AG04450 (cell line): Measurements from ENCODE around the gene ZMYND8. TPM values are rescaled to one million over a fixed set of nuclear protein-coding genes. Genes with fewer than 3 reads are reported as not detected.

Experiments used
- CTCF ChIA-PET: fragments of 300-600, 350-600 bp; formaldehyde crosslinking; extraction: SDS; loops from one replicate; lab custom pipeline; 2022; ENCODE audit warnings: antibody characterized with exemption, inconsistent platforms; lab: Charles Lee
- POLR2A ChIA-PET: fragments of 350-600 bp; formaldehyde crosslinking; extraction: SDS; loops from one replicate; lab custom pipeline; 2021; ENCODE audit warnings: antibody characterized with exemption, inconsistent platforms; lab: Yijun Ruan, JAX
- DNase-seq: peaks from one replicate; pipeline ENCODE4 v3.0.0-alpha.2; 2011; ENCODE audit warnings: low read depth, low spot score
- H3K27ac ChIP-seq: one replicate; pipeline ENCODE4 v1.5.1; 2012; ENCODE audit warnings: low read depth, low read length, control low read depth
- H3K27me3 ChIP-seq: one replicate; pipeline ENCODE4 v1.6.0; 2012; ENCODE audit warnings: low read length; ENCODE audit not compliant: control insufficient read depth, insufficient read depth
- H3K4me3 ChIP-seq: 2 replicates; pipeline ENCODE4 v1.5.1; 2011; ENCODE audit warnings: mild to moderate bottlenecking, low read depth, low read length, control low read depth
- H3K9me3 ChIP-seq: 2 replicates; pipeline ENCODE4 v1.5.1; 2012; ENCODE audit warnings: low read length; ENCODE audit not compliant: control insufficient read depth, insufficient read depth
- CTCF ChIP-seq: IDR thresholded peaks from 2 replicates; pipeline ENCODE4 v1.5.1; 2011; ENCODE audit warnings: low read depth, low read length, control low read depth, inconsistent platforms
- polyA plus RNA-seq: library from polyadenylated mRNA; depleted of rRNA; stranded (reverse); fragments of >200 nt; gene quantifications from 2 replicates; pipeline ENCODE4 v1.2.3, GENCODE V29; 2011

ZMYND8 gene
- polyA plus RNA-seq, 1 experiment: 23.1 TPM

GRCh38 chr20:47336129-47336754, 20.3 kb downstream of the ZMYND8 start:
- H3K4me3 ChIP-seq: peak overlapping the region; percentile 14; the same call in 1 of the 2 replicates
- peak overlapping the region; percentile 82 for H3K27ac ChIP-seq
- ChIA-PET CTCF (interaction anchor here (2.2 kb wide), 1 partner anchor 48 kb away, joined by 11 read pairs; no protein-coding TSS in a partner anchor), POLR2A (interaction anchor here (1.7 kb wide), 1 partner anchor 19 kb away, joined by 6 read pairs; no protein-coding TSS in a partner anchor)
- no peak for TF ChIP-seq CTCF
- H3K27me3 ChIP-seq: no peaks in the 10 kb centered on the region
- DNase-seq: no peak
- H3K9me3 ChIP-seq: peaks cover 1% of the 10 kb centered on the region; the same call in 1 of the 2 replicates

DNA sequence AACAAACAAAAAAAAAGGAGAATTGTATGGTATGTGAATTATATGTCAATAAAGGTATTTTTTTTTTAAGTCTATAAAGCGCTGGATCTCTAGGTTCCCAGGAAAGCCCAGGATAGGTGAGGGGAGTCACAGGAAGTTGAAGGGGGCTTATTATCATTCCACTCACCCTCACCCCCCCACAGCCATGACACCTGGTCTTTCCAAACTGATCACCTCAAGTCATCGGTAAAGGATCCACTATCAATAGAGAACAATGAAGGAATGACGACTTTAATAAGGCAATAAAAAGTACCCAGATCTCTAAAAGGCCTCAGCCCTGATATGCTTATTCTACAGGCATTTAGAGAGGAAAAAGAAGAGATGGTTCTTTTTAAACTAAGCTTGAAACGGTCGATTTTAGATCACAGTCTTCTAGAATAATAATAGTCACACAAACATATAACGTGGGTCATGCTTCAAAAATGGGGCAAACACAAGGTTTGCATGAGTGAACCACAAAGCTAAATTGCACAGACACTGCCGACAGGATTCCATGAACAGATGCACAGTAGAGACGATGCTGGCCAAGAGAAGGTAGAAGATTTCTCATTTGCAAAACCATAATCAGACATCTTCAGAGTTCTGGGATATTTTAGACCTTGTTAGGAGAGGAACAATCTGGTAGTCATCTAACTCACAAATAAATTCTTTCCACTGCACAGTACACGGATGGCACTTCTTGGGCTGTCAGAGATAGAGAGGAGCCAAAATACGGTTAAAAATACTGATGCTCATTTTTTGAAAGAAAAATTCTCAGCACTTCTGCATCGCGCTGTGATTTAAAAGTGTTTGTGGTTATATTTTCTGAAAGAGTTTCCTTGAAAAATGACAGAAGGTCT, 21.0 kb downstream of the ZMYND8 start:
- H3K4me3 ChIP-seq: no peak overlapping the region
- DNase-seq: no peak
- ChIA-PET POLR2A (interaction anchor here (1.7 to 2.1 kb wide), 2 partner anchors 18 to 49 kb away, joined by 6 to 8 read pairs; no protein-coding TSS in a partner anchor), CTCF (interaction anchor here (2.2 kb wide), 1 partner anchor 48 kb away, joined by 11 read pairs; no protein-coding TSS in a partner anchor)
- no peak for TF ChIP-seq CTCF
- H3K27ac ChIP-seq: peak overlapping the region; percentile 82
- H3K9me3 ChIP-seq: peaks cover 6% of the 10 kb centered on the region; the same call in 1 of the 2 replicates
- H3K27me3 ChIP-seq: no peaks in the 10 kb centered on the region

DNA sequence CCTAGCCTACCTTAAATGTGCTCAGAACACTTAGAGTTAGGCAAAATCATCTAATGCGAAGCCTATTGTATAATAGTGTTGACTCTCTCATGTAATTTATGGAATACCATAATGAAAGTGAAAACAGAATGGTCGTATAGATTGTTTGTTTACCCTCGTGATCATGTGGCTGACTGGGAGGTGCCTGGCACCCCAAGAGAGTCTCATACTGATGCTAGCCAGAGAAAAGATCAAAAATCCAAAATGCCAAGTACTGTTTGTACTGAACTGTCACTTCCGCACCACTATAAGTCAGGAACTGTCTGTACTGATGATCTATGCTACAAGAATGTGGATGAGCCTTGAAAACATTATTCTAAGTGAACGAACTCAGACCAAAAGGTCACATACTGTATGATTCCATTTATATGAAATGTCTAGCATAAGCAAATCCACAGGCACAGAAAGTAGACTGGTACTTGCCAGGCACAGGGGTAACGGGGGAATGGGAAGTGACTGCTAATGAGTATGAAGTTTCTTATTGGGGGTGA, 22.4 kb downstream of the ZMYND8 start:
- H3K4me3 ChIP-seq: peak overlapping the region; percentile 34
- peak overlapping the region; percentile 75 for H3K27ac ChIP-seq
- TF ChIP-seq CTCF: no peak
- ChIA-PET POLR2A (interaction anchor here (0.7 to 2.1 kb wide), 6 partner anchors 17 to 138 kb away, joined by 3 to 8 read pairs (median 5); partner anchors contain the start of gene ZMYND8), CTCF (interaction anchor here (0.6 to 1.2 kb wide), 3 partner anchors 12 to 50 kb away, joined by 3 to 7 read pairs (median 4); no protein-coding TSS in a partner anchor)
- peak; percentile 75 for DNase-seq
- H3K27me3 ChIP-seq: no peaks in the 10 kb centered on the region
- peaks cover 6% of the 10 kb centered on the region; the same call in 1 of the 2 replicates for H3K9me3 ChIP-seq

GRCh38 chr20:47332381-47333206, 23.9 kb downstream of the ZMYND8 start:
- no peaks in the 10 kb centered on the region for H3K27me3 ChIP-seq
- H3K9me3 ChIP-seq: peaks cover 6% of the 10 kb centered on the region; the same call in 1 of the 2 replicates
- no peak for DNase-seq
- POLR2A ChIA-PET: interaction anchor here (0.6 kb wide), 1 partner anchor 28 kb away, joined by 3 read pairs; no protein-coding TSS in a partner anchor
- CTCF ChIA-PET: interaction anchor here (1.5 kb wide), 1 partner anchor 51 kb away, joined by 5 read pairs; no protein-coding TSS in a partner anchor
- no peak overlapping the region for H3K27ac ChIP-seq
- TF ChIP-seq CTCF: no peak
- no peak overlapping the region for H3K4me3 ChIP-seq
